Esophagus muscularis mucosa (tissue), 4 donors: ENCODE results near the gene DNAH7. TPM values are rescaled to one million over a fixed set of nuclear protein-coding genes. Genes with fewer than 3 reads are reported as not detected.

ENCODE experiments used
- DNase-seq: peaks from one replicate; pipeline ENCODE4 v3.0.0-alpha.2; 2017; ENCODE audit errors: extremely low spot score
- H3K27ac ChIP-seq, 4 donors: fragments of 200-600 bp; sonication (generic); replicated peaks in 1 of 4; 1 replicate in 3 of 4; 2 replicates in 1 of 4; pipeline ENCODE4 v1.5.1; 2016 to 2019; ENCODE audit warnings: mild to moderate bottlenecking in 1 of 4
- H3K27me3 ChIP-seq, 4 donors: fragments of 200-600 bp; sonication (generic); one replicate each; pipeline versions ENCODE4 v1.5.1 to v1.6.0; 2016 to 2019
- H3K36me3 ChIP-seq, 4 donors: fragments of 200-600 bp; sonication (generic); one replicate each; pipeline ENCODE4 v1.5.1; 2016 to 2019
- H3K4me1 ChIP-seq, 4 donors: fragments of 200-600 bp; sonication (generic); one replicate each; pipeline ENCODE4 v1.5.1; 2016 to 2019
- H3K4me3 ChIP-seq, 4 donors: fragments of 200-600 bp; sonication (generic); 1 replicate in 2 of 4; 2 replicates in 2 of 4; pipeline ENCODE4 v1.5.1; 2016 to 2019; ENCODE audit warnings: mild to moderate bottlenecking in 4 of 4, moderate library complexity in 1 of 4
- H3K9me3 ChIP-seq, 4 donors: fragments of 200-600 bp; sonication (generic); 1 replicate in 3 of 4; 2 replicates in 1 of 4; pipeline ENCODE4 v1.5.1; 2016 to 2019
- EP300 ChIP-seq: sonication (generic); formaldehyde crosslinking; IDR thresholded peaks from one replicate; pipeline ENCODE4 v1.6.1; 2017; ENCODE audit warnings: antibody characterized with exemption
- POLR2A ChIP-seq: fragments of 450-650 bp; IDR thresholded peaks from one replicate; pipeline ENCODE4 v1.6.1; 2017; ENCODE audit warnings: antibody characterized with exemption, moderate library complexity, mild to moderate bottlenecking, low read depth
- POLR2AphosphoS5 ChIP-seq, 2 donors: sonication (generic); formaldehyde crosslinking; IDR thresholded peaks; one replicate each; pipeline ENCODE4 v1.6.1; 2017; ENCODE audit warnings: antibody characterized with exemption in 2 of 2
- WGBS: methylation state at CpG from one replicate; pipeline ENCODE4 v1.1.5; 2018; 5-methylcytosine and 5-hydroxymethylcytosine counted together
- intact Hi-C: fragments of 100-400 bp; cut with DNase I; formaldehyde crosslinking; loops from one replicate; pipeline ENCODE4 v1.15.1; 2023
- total RNA-seq, 4 donors: library from RNA; depleted of rRNA; stranded (reverse); fragments of >200 nt; gene quantifications; one replicate each; pipeline versions ENCODE4 v1.1.0 to v1.2.1, GENCODE V29; 2016
- TF ChIP-seq, protein P1 (sequence below), 3 experiments: fragments of 200-600 bp in 2 of 3; fragments of 450-650 bp in 1 of 3; sonication (generic) in 2 of 3; IDR thresholded peaks; one replicate each; pipeline ENCODE4 v1.5.1; 2017 to 2019; ENCODE audit warnings: antibody characterized with exemption in 3 of 3, mild to moderate bottlenecking in 2 of 3, moderate library complexity in 1 of 3

The DNAH7 gene
- total RNA-seq, 4 donors from 2014 or later, result 0.39 to 0.98 (median 0.66) TPM

DNA sequence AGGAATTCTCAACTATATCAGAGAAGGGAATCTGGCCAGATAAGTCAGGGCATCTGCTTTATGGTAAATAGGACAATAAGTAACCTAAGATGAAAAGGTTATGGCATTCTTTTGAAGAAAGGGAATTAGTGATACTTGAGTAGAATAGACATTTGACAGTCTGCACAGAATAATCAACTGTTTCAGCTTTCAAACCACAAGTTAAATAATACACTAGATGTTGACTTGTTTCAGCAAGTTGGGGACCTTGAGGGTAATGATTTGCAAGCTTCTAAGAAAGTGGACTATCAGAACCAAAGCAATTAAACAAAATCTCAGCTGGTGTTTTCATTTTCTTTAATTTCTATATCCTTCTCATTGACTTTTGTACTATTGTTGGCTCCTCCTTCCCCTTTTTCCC, 357.2 kb downstream of the DNAH7 start:
- no peak for DNase-seq
- intact Hi-C loops, result no loop called here
- Histone ChIP-seq H3K4me3 (no peak overlapping the region), H3K27ac (no peak overlapping the region), H3K36me3 (peaks cover under 1 to 41% (median 17%) of the 10 kb centered on the region in 4 donors), H3K9me3 (no peaks in the 10 kb centered on the region), H3K4me1 (peaks cover 0 to 2% (median 0%) of the 10 kb centered on the region in 4 donors), H3K27me3 (no peaks in the 10 kb centered on the region)
- TF ChIP-seq POLR2AphosphoS5 (IDR thresholded peaks at IDR 0.05) (no peak), POLR2A (no peak)

DNA sequence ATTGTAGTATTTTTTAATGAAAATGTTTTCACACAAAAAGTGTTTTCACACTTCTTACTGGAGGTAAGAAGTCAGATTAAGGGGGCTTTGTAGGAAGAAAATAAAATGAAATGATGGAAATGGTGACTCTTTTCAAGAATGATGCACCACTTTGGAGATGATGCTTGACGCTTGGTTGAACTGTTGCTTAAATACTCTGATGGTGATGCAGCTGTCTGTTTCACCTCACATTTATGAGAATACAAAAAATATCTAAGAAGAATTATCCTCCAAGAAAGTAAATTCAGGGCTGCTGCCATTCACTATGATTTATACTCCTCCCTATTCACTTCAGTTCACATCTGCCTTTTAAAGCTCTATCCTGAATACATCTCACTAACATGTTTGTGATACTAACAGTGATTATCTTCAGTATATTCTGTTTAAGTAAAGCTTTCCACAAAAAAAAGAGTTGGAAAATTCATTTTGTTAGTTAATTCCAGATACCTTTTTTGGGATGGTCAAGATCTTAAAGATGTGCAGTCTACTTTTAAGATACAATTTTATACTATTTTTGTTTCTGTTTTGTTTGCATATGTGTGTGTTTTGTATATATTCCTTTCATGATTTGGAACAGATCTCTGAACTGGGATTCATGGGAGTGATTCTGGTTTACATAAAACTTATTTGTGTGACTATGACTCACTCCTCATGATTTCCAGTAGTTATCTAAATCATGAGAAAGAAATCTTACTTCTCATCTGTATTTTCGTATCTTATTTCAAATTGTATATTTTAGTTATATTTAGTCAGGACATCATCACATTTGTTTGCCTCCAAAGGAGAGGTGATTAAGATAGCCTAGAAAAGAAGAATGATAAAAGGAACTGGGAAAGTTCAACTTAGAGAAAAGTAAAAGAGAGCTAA, 358.5 kb downstream of the DNAH7 start:
- Histone ChIP-seq H3K27ac (no peak overlapping the region), H3K36me3 (peaks cover 0 to 30% (median 12%) of the 10 kb centered on the region in 4 donors), H3K4me1 (peaks cover 0 to 8% (median 0%) of the 10 kb centered on the region in 4 donors), H3K9me3 (no peaks in the 10 kb centered on the region), H3K4me3 (no peak overlapping the region), H3K27me3 (no peaks in the 10 kb centered on the region)
- TF ChIP-seq POLR2AphosphoS5 (IDR thresholded peaks at IDR 0.05), result no peak
- TF ChIP-seq EP300, result no peak
- TF ChIP-seq, protein P1, sequence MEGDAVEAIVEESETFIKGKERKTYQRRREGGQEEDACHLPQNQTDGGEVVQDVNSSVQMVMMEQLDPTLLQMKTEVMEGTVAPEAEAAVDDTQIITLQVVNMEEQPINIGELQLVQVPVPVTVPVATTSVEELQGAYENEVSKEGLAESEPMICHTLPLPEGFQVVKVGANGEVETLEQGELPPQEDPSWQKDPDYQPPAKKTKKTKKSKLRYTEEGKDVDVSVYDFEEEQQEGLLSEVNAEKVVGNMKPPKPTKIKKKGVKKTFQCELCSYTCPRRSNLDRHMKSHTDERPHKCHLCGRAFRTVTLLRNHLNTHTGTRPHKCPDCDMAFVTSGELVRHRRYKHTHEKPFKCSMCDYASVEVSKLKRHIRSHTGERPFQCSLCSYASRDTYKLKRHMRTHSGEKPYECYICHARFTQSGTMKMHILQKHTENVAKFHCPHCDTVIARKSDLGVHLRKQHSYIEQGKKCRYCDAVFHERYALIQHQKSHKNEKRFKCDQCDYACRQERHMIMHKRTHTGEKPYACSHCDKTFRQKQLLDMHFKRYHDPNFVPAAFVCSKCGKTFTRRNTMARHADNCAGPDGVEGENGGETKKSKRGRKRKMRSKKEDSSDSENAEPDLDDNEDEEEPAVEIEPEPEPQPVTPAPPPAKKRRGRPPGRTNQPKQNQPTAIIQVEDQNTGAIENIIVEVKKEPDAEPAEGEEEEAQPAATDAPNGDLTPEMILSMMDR (IDR thresholded peaks at IDR 0.05), result no peak
- no peak for TF ChIP-seq POLR2A
- no peak for DNase-seq
- 77% methylated on average over 2 of the region's 2 CpGs for WGBS
- intact Hi-C loops, result no loop called here

DNA sequence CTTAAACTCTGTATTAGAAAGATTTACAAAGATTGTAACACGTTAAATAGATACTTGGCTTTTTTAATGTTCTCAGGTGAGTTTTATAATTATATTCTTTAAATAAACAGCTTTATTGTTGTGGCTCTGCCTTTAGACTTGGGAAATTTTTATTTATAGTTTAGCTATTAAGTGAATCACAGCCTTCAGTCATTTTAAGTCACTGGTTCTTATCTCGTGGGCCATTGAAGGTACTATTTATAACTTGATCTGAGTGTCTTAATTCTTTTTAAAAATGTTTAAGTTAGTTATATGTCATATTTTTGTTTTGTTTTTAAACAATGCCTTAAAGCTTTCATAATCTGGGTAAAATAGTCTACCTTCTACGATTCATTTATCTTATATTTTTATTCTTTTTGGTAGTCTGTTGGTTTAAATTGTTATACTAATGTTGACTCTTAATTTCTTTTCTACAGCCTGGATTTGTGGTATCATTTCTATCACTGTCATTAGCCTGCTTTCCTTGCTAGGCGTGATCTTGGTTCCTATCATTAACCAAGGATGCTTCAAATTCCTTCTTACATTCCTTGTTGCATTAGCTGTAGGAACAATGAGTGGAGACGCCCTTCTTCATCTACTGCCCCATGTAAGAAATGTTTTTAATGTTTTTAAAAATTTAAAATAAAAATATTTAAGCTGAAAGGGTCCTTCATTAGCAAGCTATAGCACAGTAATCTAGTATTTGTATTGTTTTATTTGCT, 362.3 kb downstream of the DNAH7 start:
- H3K4me3 ChIP-seq, result no peak overlapping the region
- H3K27ac ChIP-seq, result no peak overlapping the region
- H3K4me1 ChIP-seq, result peaks cover 0 to 8% (median 0%) of the 10 kb centered on the region in 4 donors
- no peaks in the 10 kb centered on the region for H3K27me3 ChIP-seq
- TF ChIP-seq EP300, result no peak
- no peak for TF ChIP-seq POLR2A
- TF ChIP-seq POLR2AphosphoS5 (IDR thresholded peaks at IDR 0.05), result no peak
- TF ChIP-seq, protein P1 (IDR thresholded peaks at IDR 0.05), result no peak
- DNase-seq, result no peak
- intact Hi-C loops, result no loop called here
- no peaks in the 10 kb centered on the region for H3K9me3 ChIP-seq
- WGBS, result 87% methylated on average over 5 of the region's 5 CpGs
- H3K36me3 ChIP-seq, result peaks cover 0 to 10% (median 0%) of the 10 kb centered on the region in 4 donors

DNA sequence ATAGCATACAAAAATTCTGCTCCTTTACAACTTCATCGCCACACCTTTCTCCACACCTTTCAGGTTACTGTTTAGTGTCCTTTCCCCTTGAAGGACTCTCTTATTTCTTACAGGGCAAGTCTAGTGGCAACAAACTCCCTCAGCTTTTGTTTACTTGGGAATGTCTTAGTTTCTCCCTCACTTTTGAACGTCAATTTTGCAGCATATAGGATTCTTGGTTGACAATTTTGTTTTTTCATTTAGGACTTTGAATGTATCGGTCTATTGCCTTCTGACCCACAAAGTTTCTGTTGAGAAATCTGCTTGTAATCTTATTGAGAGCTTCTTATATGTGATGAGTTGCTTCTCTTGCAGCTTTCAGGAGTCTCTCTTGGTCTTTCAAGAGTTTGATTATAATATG, 368.2 kb downstream of the DNAH7 start:
- H3K4me1 ChIP-seq, result no peaks in the 10 kb centered on the region
- H3K27me3 ChIP-seq, result no peaks in the 10 kb centered on the region
- 87% methylated on average over 3 of the region's 3 CpGs for WGBS
- peaks cover 0 to 17% (median 14%) of the 10 kb centered on the region in 4 donors for H3K9me3 ChIP-seq
- no peak for DNase-seq
- no peak overlapping the region for H3K27ac ChIP-seq
- peaks cover 0 to under 1% (median 0%) of the 10 kb centered on the region in 4 donors for H3K36me3 ChIP-seq
- no peak overlapping the region for H3K4me3 ChIP-seq
- no peak for TF ChIP-seq POLR2AphosphoS5 (IDR thresholded peaks at IDR 0.05)
- no peak for TF ChIP-seq POLR2A
- intact Hi-C loops, result no loop called here

DNA sequence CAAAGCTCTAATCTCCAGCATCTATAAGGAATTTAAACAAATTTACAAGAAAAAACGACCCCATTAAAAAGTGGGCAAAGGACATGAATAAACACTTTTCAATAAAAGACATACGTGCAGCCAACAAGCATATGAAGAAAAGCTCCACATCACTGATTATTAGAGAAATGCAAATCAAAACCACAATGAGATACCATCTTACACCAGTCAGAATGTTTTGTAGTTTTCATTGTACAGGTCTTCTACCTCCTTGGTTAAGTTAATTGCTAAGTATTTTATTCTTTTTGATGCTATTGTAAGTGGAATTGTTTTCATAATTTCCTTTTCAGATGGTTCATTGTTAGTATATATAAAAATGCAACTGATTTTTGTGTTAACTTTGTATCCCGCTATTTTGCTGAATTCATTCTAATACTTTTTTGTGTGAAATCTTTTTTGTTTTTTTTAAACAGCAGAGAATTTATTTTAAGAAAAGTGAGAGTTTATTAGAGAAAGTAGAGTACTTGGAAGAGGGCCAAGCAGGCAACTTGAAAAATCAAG, 370.9 kb downstream of the DNAH7 start:
- H3K27me3 ChIP-seq, result no peaks in the 10 kb centered on the region
- H3K4me3 ChIP-seq, result no peak overlapping the region
- WGBS, result 90% methylated on average over 3 of the region's 3 CpGs
- H3K36me3 ChIP-seq, result peaks cover 0 to 7% (median 2%) of the 10 kb centered on the region in 4 donors
- H3K9me3 ChIP-seq, result peaks cover 0 to 17% (median 14%) of the 10 kb centered on the region in 4 donors
- H3K4me1 ChIP-seq, result no peaks in the 10 kb centered on the region
- TF ChIP-seq, protein P1 (IDR thresholded peaks at IDR 0.05), result no peak
- TF ChIP-seq POLR2AphosphoS5 (IDR thresholded peaks at IDR 0.05), result no peak
- H3K27ac ChIP-seq, result no peak overlapping the region
- intact Hi-C loops, result no loop called here
- DNase-seq, result no peak
